ENCODE data around the gene NOXA1.

DNA sequence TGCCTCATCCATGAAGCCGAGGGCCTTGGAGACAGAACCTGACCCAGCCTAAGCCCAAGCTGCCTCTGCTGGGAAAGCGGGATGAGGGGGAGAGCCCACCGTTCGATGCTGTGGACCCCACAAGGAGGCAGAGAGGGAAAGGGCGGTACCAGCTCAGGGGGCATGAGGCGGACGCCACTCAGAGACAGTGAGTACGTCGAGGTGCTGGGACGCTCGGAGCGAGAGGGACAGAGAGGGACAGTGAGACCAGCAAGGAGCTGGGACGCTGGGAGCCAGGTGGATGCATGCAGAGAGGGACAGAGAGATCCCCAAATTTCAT lies 33.8 kb upstream of the NOXA1 start:
- TF ChIP-seq, protein P1, sequence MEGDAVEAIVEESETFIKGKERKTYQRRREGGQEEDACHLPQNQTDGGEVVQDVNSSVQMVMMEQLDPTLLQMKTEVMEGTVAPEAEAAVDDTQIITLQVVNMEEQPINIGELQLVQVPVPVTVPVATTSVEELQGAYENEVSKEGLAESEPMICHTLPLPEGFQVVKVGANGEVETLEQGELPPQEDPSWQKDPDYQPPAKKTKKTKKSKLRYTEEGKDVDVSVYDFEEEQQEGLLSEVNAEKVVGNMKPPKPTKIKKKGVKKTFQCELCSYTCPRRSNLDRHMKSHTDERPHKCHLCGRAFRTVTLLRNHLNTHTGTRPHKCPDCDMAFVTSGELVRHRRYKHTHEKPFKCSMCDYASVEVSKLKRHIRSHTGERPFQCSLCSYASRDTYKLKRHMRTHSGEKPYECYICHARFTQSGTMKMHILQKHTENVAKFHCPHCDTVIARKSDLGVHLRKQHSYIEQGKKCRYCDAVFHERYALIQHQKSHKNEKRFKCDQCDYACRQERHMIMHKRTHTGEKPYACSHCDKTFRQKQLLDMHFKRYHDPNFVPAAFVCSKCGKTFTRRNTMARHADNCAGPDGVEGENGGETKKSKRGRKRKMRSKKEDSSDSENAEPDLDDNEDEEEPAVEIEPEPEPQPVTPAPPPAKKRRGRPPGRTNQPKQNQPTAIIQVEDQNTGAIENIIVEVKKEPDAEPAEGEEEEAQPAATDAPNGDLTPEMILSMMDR (IDR thresholded peaks at IDR 0.05): no peak
- no peak for TF ChIP-seq EP300 (IDR thresholded peaks at IDR 0.05)
- TF ChIP-seq POLR2A (IDR thresholded peaks at IDR 0.05): no peak
- no peak for TF ChIP-seq POLR2AphosphoS5 (IDR thresholded peaks at IDR 0.05)
